Measurements from ENCODE around the gene WDR82. TPM values are rescaled to one million over a fixed set of nuclear protein-coding genes. Genes with fewer than 3 reads are reported as not detected.
A peak's percentile ranks its signal among the peaks of the same experiment; 100 is the strongest.

Gene WDR82
- total and polyA plus RNA-seq, 2 donors from 2014 or later: 20.9 to 75.8 TPM

DNA sequence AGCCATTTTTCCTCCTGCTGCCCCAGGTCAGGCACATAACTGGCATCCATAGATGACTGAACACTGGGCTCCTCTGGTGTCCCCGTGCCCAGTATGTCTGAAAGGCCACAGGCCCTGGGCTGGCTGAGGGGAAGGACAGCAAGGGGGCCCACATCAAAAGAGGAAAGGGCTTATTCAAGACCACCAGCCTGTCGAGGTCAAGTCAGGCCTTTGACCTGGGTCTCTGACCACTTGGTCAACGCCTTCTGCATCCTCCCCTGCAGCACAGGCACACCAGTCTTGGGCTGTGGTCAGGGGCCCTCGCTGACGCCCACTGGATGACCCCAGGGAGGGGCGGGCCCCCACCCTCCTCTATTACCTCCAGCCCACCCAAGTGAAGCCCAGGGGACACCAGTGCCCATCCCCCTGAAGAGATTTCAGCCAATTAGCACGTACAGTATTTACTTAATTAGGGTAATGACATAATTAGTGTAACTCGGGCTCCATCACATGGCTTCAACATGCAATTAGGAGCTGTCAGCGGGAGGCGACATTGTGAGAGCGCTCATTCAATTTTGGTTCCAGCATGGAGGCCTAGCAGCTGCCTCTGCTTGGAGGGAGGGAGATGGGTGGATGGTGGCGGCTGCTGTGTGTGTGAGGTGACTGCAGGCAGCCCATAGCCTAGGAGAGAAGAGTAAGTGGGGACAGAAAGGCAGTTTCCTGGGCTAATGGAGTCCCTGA is 24.1 kb upstream of the WDR82 start:
- no peak for FAIRE-seq
- intact Hi-C loops (cut with DNase I): no loop called here
- no peak overlapping the region for H3K27ac ChIP-seq (ENCODE audit: low read depth in 2 of 2, low read length in 2 of 2)
- H3K4me1 ChIP-seq (ENCODE audit: control insufficient read depth in 2 of 3, insufficient read depth in 2 of 3, low read depth in 1 of 3, low read length in 3 of 3): peaks cover 0 to 7% (median 0%) of the 10 kb centered on the region in 3 donors
- no peak for DNase-seq
- TF ChIP-seq, protein P1, sequence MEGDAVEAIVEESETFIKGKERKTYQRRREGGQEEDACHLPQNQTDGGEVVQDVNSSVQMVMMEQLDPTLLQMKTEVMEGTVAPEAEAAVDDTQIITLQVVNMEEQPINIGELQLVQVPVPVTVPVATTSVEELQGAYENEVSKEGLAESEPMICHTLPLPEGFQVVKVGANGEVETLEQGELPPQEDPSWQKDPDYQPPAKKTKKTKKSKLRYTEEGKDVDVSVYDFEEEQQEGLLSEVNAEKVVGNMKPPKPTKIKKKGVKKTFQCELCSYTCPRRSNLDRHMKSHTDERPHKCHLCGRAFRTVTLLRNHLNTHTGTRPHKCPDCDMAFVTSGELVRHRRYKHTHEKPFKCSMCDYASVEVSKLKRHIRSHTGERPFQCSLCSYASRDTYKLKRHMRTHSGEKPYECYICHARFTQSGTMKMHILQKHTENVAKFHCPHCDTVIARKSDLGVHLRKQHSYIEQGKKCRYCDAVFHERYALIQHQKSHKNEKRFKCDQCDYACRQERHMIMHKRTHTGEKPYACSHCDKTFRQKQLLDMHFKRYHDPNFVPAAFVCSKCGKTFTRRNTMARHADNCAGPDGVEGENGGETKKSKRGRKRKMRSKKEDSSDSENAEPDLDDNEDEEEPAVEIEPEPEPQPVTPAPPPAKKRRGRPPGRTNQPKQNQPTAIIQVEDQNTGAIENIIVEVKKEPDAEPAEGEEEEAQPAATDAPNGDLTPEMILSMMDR (IDR thresholded peaks at IDR 0.05; ENCODE audit: borderline replicate concordance, extremely low read depth, insufficient read depth): no peak
- no peaks in the 10 kb centered on the region for H3K9me3 ChIP-seq (ENCODE audit: control insufficient read depth in 2 of 3, insufficient read depth in 1 of 3, low read length in 3 of 3)
- H3K27me3 ChIP-seq (ENCODE audit: control insufficient read depth, insufficient read depth, low read length): no peaks in the 10 kb centered on the region
- no peak overlapping the region for H3K4me3 ChIP-seq (ENCODE audit: low read length in 3 of 3)
- no peak overlapping the region for H3K9ac ChIP-seq (ENCODE audit: low read length in 3 of 3)
- no peaks in the 10 kb centered on the region for H3K36me3 ChIP-seq (ENCODE audit: control insufficient read depth in 2 of 3, insufficient read depth in 3 of 3, low read length in 3 of 3)

DNA sequence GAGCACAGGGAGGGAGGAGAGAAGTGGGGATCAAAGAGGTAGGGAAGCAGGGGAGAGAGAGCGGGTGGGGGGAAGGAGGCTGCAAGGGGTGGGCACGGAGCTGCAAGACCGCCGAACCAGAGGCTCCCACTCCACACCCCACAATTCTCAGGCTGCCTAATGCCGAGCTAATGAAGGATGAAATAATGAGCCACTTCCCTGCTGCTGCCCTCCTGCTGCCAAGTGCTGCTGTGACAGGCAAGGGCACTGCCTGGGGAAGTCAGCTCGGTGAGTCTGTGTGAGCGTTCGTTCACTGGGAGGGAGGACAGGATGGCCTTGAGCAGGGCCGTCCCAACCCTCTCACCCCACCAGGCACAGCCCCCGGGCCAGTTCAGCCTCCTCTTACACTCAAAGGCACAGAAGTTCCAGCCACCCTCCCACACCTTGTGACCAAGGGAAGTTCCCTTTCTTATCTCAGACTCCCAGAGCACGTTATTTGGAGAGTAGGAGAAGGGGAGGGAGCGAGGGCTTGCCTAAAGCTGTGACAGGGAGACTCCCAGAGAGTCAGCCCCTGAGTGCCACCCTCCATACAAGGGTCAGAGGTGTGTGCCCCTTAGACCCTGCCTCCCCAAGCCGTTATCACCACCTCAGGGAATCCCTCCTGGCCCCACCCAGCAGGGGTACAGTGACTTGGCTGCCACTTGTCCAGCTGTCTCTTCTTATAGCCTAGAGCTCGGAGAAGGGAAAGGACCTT is 21.6 kb upstream of the WDR82 start:
- TF ChIP-seq, protein P1 (IDR thresholded peaks at IDR 0.05; ENCODE audit: borderline replicate concordance, extremely low read depth, insufficient read depth): peak; percentile 20
- Histone ChIP-seq H3K9ac (ENCODE audit: low read length in 3 of 3) (no peak overlapping the region), H3K36me3 (ENCODE audit: control insufficient read depth in 2 of 3, insufficient read depth in 3 of 3, low read length in 3 of 3) (no peaks in the 10 kb centered on the region), H3K27me3 (ENCODE audit: control insufficient read depth, insufficient read depth, low read length) (no peaks in the 10 kb centered on the region), H3K4me3 (ENCODE audit: low read length in 3 of 3) (no peak overlapping the region), H3K9me3 (ENCODE audit: control insufficient read depth in 2 of 3, insufficient read depth in 1 of 3, low read length in 3 of 3) (no peaks in the 10 kb centered on the region), H3K4me1 (ENCODE audit: control insufficient read depth in 2 of 3, insufficient read depth in 2 of 3, low read depth in 1 of 3, low read length in 3 of 3) (peaks cover 0 to 7% (median 0%) of the 10 kb centered on the region in 3 donors), H3K27ac (ENCODE audit: low read depth in 2 of 2, low read length in 2 of 2) (no peak overlapping the region)
- no peak for FAIRE-seq
- DNase-seq: peak in 4 of 5 donors; percentile 74 to 85 (median 82)
- intact Hi-C loops (cut with DNase I): no loop called here

DNA sequence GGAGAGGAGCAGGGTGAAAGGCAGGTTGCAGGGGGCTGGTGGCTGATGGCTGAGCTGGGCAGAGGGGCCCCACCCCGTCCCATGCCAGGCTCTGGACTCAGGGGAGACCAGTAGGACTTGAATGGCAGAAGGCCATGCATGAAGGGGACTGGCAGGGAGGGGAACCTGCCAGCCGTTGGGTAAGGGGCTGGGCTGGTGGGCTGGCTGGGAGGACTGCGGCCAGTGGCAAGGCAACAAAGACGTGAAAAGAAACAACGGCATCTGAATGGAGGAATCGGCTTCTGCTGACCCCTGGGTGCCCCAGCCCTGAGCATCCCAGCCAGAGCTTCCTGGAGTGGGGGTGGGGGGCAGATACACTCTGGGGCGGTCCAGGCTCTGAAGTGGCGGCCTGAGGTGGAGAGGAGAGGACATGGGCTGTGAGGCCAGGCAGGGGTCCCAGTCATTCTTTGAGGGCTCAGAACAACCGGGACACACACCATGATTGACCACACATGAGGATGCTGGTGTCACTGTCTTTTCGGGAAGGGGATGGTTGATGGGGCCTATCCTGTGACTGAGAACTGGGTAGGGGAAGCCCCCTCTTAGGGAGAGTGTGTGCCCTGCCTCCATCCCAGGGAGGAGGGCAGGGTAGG is 20.9 kb upstream of the WDR82 start:
- Histone ChIP-seq H3K9me3 (ENCODE audit: control insufficient read depth in 2 of 3, insufficient read depth in 1 of 3, low read length in 3 of 3) (no peaks in the 10 kb centered on the region), H3K9ac (ENCODE audit: low read length in 3 of 3) (no peak overlapping the region), H3K4me1 (ENCODE audit: control insufficient read depth in 2 of 3, insufficient read depth in 2 of 3, low read depth in 1 of 3, low read length in 3 of 3) (peaks cover 0 to 7% (median 0%) of the 10 kb centered on the region in 3 donors), H3K27ac (ENCODE audit: low read depth in 2 of 2, low read length in 2 of 2) (no peak overlapping the region), H3K36me3 (ENCODE audit: control insufficient read depth in 2 of 3, insufficient read depth in 3 of 3, low read length in 3 of 3) (no peaks in the 10 kb centered on the region), H3K27me3 (ENCODE audit: control insufficient read depth, insufficient read depth, low read length) (no peaks in the 10 kb centered on the region), H3K4me3 (ENCODE audit: low read length in 3 of 3) (no peak overlapping the region)
- TF ChIP-seq, protein P1 (IDR thresholded peaks at IDR 0.05; ENCODE audit: borderline replicate concordance, extremely low read depth, insufficient read depth): no peak
- DNase-seq (no peak), FAIRE-seq (no peak)
- intact Hi-C loops (cut with DNase I): no loop called here

All from kidney (tissue), 14 donors.